ENCODE measurements around the gene USP9X. TPM values are rescaled to one million over a fixed set of nuclear protein-coding genes. Genes with fewer than 3 reads are reported as not detected.

Gene USP9X
- total and polyA plus RNA-seq, 2 of the 8 experiments (the other 6 are each of a cell fraction or from before 2014, with no cell fraction given) = 79.2 to 300 TPM

GRCh38 chrX:41043674-41044345, 41.4 kb upstream of the USP9X start:
- Histone ChIP-seq H4K8ac (ENCODE audit: extremely low read depth, insufficient read depth, low read length) (no peak overlapping the region), H2BK120ac (replicated peaks; ENCODE audit: low read depth, low read length) (no peak overlapping the region), H2BK20ac (ENCODE audit: low read length) (no peak overlapping the region), H3K79me2 (ENCODE audit: control insufficient read depth in 1 of 2, insufficient read depth in 2 of 2, low read length in 2 of 2) (no peaks in the 10 kb centered on the region), H3K14ac (ENCODE audit: insufficient read length) (no peak overlapping the region), H2AK5ac (ENCODE audit: low read depth, low read length) (no peak overlapping the region), H3K27me3 (replicated peaks in 1 of 4; ENCODE audit: control insufficient read depth in 3 of 4, extremely low read depth in 1 of 4, insufficient read depth in 3 of 4, low read length in 3 of 4) (no peaks in the 10 kb centered on the region), H4K5ac (ENCODE audit: insufficient read length, low read depth, low read length) (no peak overlapping the region), H4K91ac (replicated peaks; ENCODE audit: insufficient read length, low read length) (no peak overlapping the region), H3K18ac (ENCODE audit: extremely low read depth, low read length) (no peak overlapping the region; the same call in 1 of the 2 replicates), H4K20me1 (replicated peaks in 1 of 2; ENCODE audit: control insufficient read depth in 1 of 2, insufficient read depth in 2 of 2, low read length in 2 of 2) (no peaks in the 10 kb centered on the region), H3K4me2 (ENCODE audit: insufficient read depth in 1 of 2, low read depth in 2 of 2, low read length in 2 of 2) (no peak overlapping the region), H2BK5ac (ENCODE audit: low read depth, low read length) (no peak overlapping the region), H3K4me1 (replicated peaks in 1 of 4; ENCODE audit: control insufficient read depth in 3 of 4, insufficient read depth in 4 of 4, low read length in 3 of 4) (no peaks in the 10 kb centered on the region; a peak in 1 of 7 replicates), H3K56ac (replicated peaks; ENCODE audit: insufficient read length, low read depth, low read length) (no peak overlapping the region), H2BK12ac (ENCODE audit: low read depth, low read length) (no peak overlapping the region), H3K9ac (replicated peaks in 1 of 4; ENCODE audit: extremely low read depth in 1 of 4, low read depth in 3 of 4, low read length in 3 of 4) (no peak overlapping the region), H3K23me2 (ENCODE audit: low read depth, low read length) (no peaks in the 10 kb centered on the region), H3K23ac (ENCODE audit: insufficient read length) (no peak overlapping the region), H3K4ac (replicated peaks; ENCODE audit: insufficient read length, low read depth, low read length) (no peak overlapping the region), H3K4me3 (ENCODE audit: extremely low read depth in 1 of 4, insufficient read depth in 2 of 4, low read depth in 3 of 4, low read length in 4 of 4) (no peak overlapping the region), H3K36me3 (ENCODE audit: control insufficient read depth in 2 of 4, insufficient read depth in 4 of 4, low read length in 3 of 4) (no peaks in the 10 kb centered on the region), H3K9me3 (ENCODE audit: insufficient read depth in 2 of 2, low read depth in 1 of 2, low read length in 1 of 2) (no peaks in the 10 kb centered on the region), H3K27ac (ENCODE audit: low read depth, low read length) (no peak overlapping the region), H3K79me1 (ENCODE audit: low read depth, low read length) (no peaks in the 10 kb centered on the region), H2BK15ac (ENCODE audit: low read length) (no peak overlapping the region), H2AFZ (ENCODE audit: low read length) (no peak overlapping the region)
- no peak for DNase-seq (ENCODE audit: low read depth in 1 of 2, low spot score in 2 of 2)
- CTCF ChIA-PET (ENCODE audit: partially characterized antibody) = interaction anchor here (0.6 to 0.8 kb wide), 6 partner anchors 20 to 1347 kb away, joined by 3 to 4 read pairs (median 4); no protein-coding TSS in a partner anchor
- WGBS, 2 experiments (ENCODE audit: extremely low coverage in 1 of 2, insufficient coverage in 1 of 2, insufficient read length in 1 of 2, insufficient replicate concordance in 2 of 2, low coverage in 1 of 2, low lambda C conversion rate in 2 of 2, missing lambda C conversion rate in 1 of 2) = 80% methylated on average over 6 of the region's 6 CpGs; no CpG with 5 or more reads in 1 of the 2 experiments
- TF ChIP-seq MAFK (IDR thresholded peaks at IDR 0.05; ENCODE audit: low read depth, low read length) (no peak), HDAC6 (IDR thresholded peaks at IDR 0.05; ENCODE audit: low read depth, low read length) (no peak), ZNF274 (IDR thresholded peaks at IDR 0.05; ENCODE audit: borderline replicate concordance, extremely low read depth, low read length) (no peak), SUZ12 (IDR thresholded peaks at IDR 0.05; ENCODE audit: low read length) (no peak), POLR2AphosphoS5 (IDR thresholded peaks at IDR 0.05; ENCODE audit: low read depth, low read length) (no peak), SP4 (IDR thresholded peaks at IDR 0.05; ENCODE audit: low read length) (no peak), RAD21 (IDR thresholded peaks at IDR 0.05 in 1 of 2, conservative IDR thresholded peaks at IDR 0.05 in 1 of 2; ENCODE audit: low read depth in 2 of 2, low read length in 2 of 2) (no peak), GTF2F1 (IDR thresholded peaks at IDR 0.05; ENCODE audit: borderline replicate concordance, low read depth, low read length) (no peak), EP300 (IDR thresholded peaks at IDR 0.05; ENCODE audit: borderline replicate concordance in 1 of 2, low read depth in 2 of 2, low read length in 2 of 2) (no peak), FOSL1 (IDR thresholded peaks at IDR 0.05; ENCODE audit: insufficient read depth, low read depth, low read length) (no peak), HDAC2 (IDR thresholded peaks at IDR 0.05; ENCODE audit: borderline replicate concordance in 1 of 2, low read depth in 2 of 2, low read length in 2 of 2) (no peak), POU5F1 (IDR thresholded peaks at IDR 0.05; ENCODE audit: low read depth, low read length) (no peak), TBP (IDR thresholded peaks at IDR 0.05; ENCODE audit: low read depth, low read length) (no peak)
- FAIRE-seq = no peak
- POLR2A ChIA-PET (ENCODE audit: partially characterized antibody) = interaction anchor here (1.5 to 1.6 kb wide), 2 partner anchors 17 to 45 kb away, joined by 3 to 4 read pairs; no protein-coding TSS in a partner anchor

Measured in H1 (cell line).